Choroid plexus epithelial cell (primary cell): ENCODE results near the gene TANGO6.
"Not testable (repeated sequence)": the region's sequence is repeated elsewhere in the genome, so short reads cannot be mapped to it uniquely, and the experiment has no call there.

Experiments
- DNase-seq: peaks from one replicate; pipeline ENCODE4 v3.0.0-alpha.2; 2010; ENCODE audit warnings: low read depth
- H3K4me3 ChIP-seq: 2 replicates; pipeline ENCODE4 v1.5.1; 2011; ENCODE audit warnings: low read depth, mild to moderate bottlenecking, control low read depth, low read length, moderate library complexity
- TF ChIP-seq, protein P1 (sequence below): conservative IDR thresholded peaks from 2 replicates; pipeline ENCODE4 v1.5.1; 2011; ENCODE audit warnings: low read depth, mild to moderate bottlenecking, control low read depth, inconsistent platforms, low read length, moderate library complexity

The TANGO6 gene

DNA sequence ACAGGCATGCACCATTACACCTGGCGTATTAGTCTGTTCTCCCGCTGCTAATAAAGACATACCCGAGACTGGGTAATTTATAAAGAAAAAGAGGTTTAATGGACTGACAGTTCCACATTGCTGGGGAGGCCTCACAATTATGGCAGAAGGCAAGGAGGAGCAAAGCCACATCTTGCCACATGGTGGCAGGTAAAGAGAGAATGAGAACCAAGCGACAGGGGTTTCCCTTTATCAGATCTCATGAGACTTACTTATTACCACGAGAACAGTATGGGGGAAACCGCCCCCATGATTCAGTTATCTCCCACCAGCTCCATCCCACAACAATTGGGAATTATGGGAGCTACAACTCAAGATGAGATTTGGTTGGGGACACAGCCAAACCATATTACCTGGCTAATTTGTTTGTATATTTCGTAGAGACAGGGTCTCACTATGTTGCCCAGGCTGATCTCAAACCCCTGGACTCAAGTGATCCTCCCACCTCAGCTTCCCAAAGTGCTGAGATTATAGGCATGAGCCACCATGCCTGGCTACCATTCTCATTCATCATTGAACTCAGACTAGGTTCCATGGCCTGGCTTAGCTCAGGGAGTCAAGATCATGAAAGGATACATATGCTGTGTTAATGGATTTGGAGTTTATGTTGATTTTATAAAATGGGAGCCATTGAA, 147.0 kb downstream of the TANGO6 start:
- TF ChIP-seq, protein P1, sequence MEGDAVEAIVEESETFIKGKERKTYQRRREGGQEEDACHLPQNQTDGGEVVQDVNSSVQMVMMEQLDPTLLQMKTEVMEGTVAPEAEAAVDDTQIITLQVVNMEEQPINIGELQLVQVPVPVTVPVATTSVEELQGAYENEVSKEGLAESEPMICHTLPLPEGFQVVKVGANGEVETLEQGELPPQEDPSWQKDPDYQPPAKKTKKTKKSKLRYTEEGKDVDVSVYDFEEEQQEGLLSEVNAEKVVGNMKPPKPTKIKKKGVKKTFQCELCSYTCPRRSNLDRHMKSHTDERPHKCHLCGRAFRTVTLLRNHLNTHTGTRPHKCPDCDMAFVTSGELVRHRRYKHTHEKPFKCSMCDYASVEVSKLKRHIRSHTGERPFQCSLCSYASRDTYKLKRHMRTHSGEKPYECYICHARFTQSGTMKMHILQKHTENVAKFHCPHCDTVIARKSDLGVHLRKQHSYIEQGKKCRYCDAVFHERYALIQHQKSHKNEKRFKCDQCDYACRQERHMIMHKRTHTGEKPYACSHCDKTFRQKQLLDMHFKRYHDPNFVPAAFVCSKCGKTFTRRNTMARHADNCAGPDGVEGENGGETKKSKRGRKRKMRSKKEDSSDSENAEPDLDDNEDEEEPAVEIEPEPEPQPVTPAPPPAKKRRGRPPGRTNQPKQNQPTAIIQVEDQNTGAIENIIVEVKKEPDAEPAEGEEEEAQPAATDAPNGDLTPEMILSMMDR, result peak; percentile 24
- not testable (repeated sequence) for H3K4me3 ChIP-seq
- DNase-seq, result peak; percentile 21

DNA sequence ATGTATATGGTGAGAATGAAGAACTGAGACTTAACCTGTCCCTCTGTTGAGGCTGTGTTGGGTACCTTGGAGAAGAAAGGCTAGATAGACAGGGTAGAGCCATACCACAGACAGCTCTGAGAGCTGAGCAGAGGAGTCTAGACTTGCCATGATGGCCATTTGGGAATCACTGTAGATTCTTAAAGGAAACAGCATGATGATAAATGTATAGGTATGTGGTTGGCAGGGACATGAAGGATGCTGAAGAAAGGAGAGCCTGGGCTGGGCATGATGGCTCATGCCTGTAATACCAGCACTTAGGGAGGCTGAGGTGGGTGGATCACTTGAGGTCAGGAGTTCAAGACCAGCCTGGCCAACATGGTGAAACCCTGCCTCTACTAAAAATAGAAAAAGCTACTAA, 147.7 kb downstream of the TANGO6 start:
- TF ChIP-seq, protein P1, result no peak
- no peak overlapping the region for H3K4me3 ChIP-seq

DNA sequence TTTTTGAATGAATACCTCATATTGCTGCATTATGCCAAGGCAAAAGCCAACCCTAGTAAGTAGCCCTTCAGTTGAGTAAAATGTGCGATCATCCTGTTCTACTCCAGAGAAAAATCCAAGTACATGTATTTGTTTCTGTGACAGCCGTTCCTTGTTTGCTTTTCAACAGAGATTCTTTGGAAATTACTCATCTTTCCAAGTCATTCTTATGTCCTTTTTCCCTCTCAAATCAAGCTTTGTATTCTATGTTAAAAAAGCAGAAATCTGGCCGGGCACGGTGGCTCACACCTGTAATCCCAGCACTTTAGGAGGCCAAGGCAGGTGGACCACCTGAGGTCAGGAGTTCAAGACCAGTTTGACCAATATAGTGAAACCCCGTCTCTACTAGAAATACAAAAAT, 149.2 kb downstream of the TANGO6 start:
- DNase-seq, result peak; percentile 78
- TF ChIP-seq, protein P1, result no peak

More for the DNA sequence above, 147.7 kb downstream of the TANGO6 start:
- DNase-seq, result no peak

DNA sequence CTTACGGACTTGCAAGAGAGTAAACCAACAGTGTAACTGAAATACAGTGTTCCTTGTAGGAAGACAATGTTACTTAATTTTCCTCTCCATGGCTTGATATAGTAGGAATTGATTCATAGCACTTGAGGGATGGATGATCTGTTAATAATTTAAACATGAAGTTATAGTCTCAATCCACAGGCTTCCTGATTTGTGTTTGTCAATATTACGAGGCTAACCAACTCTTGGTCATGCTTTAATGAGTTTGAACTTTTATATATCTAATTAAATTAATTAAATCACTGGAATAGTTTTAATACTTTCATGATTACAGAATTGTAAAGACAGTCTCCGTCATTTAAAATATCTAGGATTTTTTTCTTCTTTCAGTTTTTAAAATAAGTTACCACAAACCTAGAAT, 150.1 kb downstream of the TANGO6 start:
- TF ChIP-seq, protein P1, result no peak
- no peak overlapping the region for H3K4me3 ChIP-seq
- no peak for DNase-seq

More for the DNA sequence above, 149.2 kb downstream of the TANGO6 start:
- H3K4me3 ChIP-seq, result no peak overlapping the region

DNA sequence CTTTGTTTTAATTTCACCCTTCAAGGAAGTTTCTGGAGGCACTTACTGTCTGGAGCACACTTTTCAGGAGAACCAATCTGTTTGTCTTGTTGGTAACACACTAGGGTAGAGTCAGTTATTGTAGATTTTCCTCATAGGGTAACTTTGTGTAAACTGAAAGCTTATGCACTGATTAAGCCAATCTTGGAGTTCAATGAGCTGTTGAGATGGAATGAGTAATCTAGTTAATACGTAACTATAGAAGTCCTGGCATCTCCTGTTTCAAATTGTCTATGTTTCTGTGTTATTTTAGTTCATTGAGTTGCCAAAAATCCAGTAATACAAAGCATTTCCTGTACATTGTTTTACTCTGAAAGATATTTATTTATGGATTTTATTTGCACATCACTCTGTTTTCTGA, 150.6 kb downstream of the TANGO6 start:
- DNase-seq, result peak; percentile 89
- H3K4me3 ChIP-seq, result no peak overlapping the region
- TF ChIP-seq, protein P1, result no peak

DNA sequence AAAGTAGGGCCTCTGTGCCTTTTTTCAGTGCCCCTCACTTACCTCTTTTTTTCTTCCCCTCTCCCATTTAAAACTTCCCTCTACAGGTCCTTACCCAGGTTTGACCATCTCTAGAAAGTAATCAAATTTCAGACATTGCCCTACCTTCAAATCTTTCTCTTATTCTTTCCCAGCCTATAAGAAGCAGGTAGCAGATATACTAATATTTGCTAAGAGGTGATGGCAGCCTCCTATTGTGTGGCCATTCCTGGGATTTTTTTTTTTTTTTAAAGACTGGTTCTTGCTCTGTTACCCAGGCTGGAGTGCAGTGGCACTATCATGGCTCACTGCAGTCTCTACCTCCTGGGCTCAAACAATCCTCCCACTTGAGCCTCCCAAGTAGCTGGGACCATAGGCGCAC, 151.0 kb downstream of the TANGO6 start:
- no peak overlapping the region for H3K4me3 ChIP-seq
- TF ChIP-seq, protein P1, result no peak
- DNase-seq, result no peak

DNA sequence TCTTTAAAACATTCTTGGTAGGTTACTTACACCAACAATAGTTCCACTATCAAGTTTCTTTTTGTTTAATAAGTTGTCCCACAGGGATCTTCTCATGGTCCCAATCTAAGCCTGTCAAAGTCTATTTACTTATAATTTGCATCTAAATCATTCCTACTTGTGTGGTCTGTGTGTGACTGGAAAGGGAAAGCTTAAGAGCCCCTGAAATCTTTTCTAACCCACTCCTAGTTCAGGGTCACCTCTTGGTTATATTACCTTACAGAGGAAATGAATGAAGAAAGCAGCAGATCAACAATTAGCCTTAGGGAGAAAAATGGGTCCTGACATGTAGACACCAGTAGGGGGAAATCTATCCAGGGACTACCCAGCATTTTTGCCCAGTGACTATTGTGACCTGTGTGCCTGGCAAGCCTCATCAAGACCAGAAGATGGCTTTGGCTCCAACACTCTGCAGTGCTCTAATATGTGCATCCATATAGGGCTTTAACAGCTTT, 151.7 kb downstream of the TANGO6 start:
- TF ChIP-seq, protein P1, result peak; percentile 58
- no peak overlapping the region for H3K4me3 ChIP-seq
- DNase-seq, result peak; percentile 50
